ENCODE measurements around the gene GDF10. TPM values are rescaled to one million over a fixed set of nuclear protein-coding genes. Genes with fewer than 3 reads are reported as not detected.

GDF10 gene
- total and polyA plus RNA-seq, 12 donors: 0.10 to 1.6 (median 0.42) TPM

- TF ChIP-seq CTCF (IDR thresholded peaks at IDR 0.05): no peak
- Histone ChIP-seq H3K27ac (no peak overlapping the region), H3K36me3 (no peaks in the 10 kb centered on the region), H3K4me3 (no peak overlapping the region), H3K27me3 (no peaks in the 10 kb centered on the region), H3K9me3 (no peaks in the 10 kb centered on the region), H3K4me1 (peaks cover 0 to 12% (median 7%) of the 10 kb centered on the region in 9 donors)
- WGBS, 2 donors: 83 to 89% methylated on average over 9 of the region's 9 CpGs
- intact Hi-C loops (cut with DNase I): no loop called here
- ATAC-seq (no peak), DNase-seq (no peak)
Observed at GRCh38 chr10:47283101-47283630, 16.8 kb upstream of the GDF10 start.

GRCh38 chr10:47283848-47284247 is 16.1 kb upstream of the GDF10 start:
- no peak for TF ChIP-seq CTCF (IDR thresholded peaks at IDR 0.05)
- H3K27me3 ChIP-seq: no peaks in the 10 kb centered on the region
- no peak overlapping the region for H3K4me3 ChIP-seq
- no peaks in the 10 kb centered on the region for H3K9me3 ChIP-seq
- intact Hi-C loops (cut with DNase I): no loop called here
- no peak overlapping the region for H3K27ac ChIP-seq
- peaks cover 0 to 12% (median 7%) of the 10 kb centered on the region in 9 donors for H3K4me1 ChIP-seq
- no peak for DNase-seq
- H3K36me3 ChIP-seq: no peaks in the 10 kb centered on the region
- ATAC-seq: no peak

GRCh38 chr10:47285381-47286115 is 14.4 kb upstream of the GDF10 start:
- Histone ChIP-seq H3K4me3 (no peak overlapping the region), H3K27ac (no peak overlapping the region), H3K27me3 (no peaks in the 10 kb centered on the region), H3K36me3 (no peaks in the 10 kb centered on the region), H3K9me3 (no peaks in the 10 kb centered on the region), H3K4me1 (peaks cover 0 to 12% (median 7%) of the 10 kb centered on the region in 9 donors)
- WGBS, 2 donors: 74 to 77% methylated on average over 8 of the region's 8 CpGs
- DNase-seq (no peak), ATAC-seq (no peak)
- TF ChIP-seq CTCF (IDR thresholded peaks at IDR 0.05): no peak
- intact Hi-C loops (cut with DNase I): no loop called here

- H3K4me3 ChIP-seq: no peak overlapping the region
- no peak overlapping the region for H3K27ac ChIP-seq
- no peaks in the 10 kb centered on the region for H3K9me3 ChIP-seq
- peaks cover 0 to 12% (median 7%) of the 10 kb centered on the region in 9 donors for H3K4me1 ChIP-seq
- no peaks in the 10 kb centered on the region for H3K27me3 ChIP-seq
- ATAC-seq (no peak), DNase-seq (no peak)
- WGBS, 2 donors: 88 to 89% methylated on average over 4 of the region's 4 CpGs
- H3K36me3 ChIP-seq: no peaks in the 10 kb centered on the region
- intact Hi-C loops (cut with DNase I): no loop called here
- TF ChIP-seq CTCF (IDR thresholded peaks at IDR 0.05): no peak
Observed at GRCh38 chr10:47286116-47286505, 13.9 kb upstream of the GDF10 start.
